ENCODE results near the gene EEA1. TPM values are rescaled to one million over a fixed set of nuclear protein-coding genes. Genes with fewer than 3 reads are reported as not detected.

The EEA1 gene
- total and polyA plus RNA-seq, 11 donors, result 5.1 to 45.5 (median 28.5) TPM

GRCh38 chr12:92879698-92880322 lies 49.3 kb downstream of the EEA1 start:
- no peak for TF ChIP-seq CTCF (IDR thresholded peaks at IDR 0.05)
- TF ChIP-seq POLR2A (IDR thresholded peaks at IDR 0.05), result no peak
- peaks cover 0 to 48% (median 12%) of the 10 kb centered on the region in 9 donors for H3K36me3 ChIP-seq
- no peaks in the 10 kb centered on the region for H3K27me3 ChIP-seq
- WGBS, 4 donors, result 76 to 88% (median 84%) methylated on average over 2 of the region's 2 CpGs
- intact Hi-C loops (cut with DNase I), result loop anchor here in 1 of 10 donors (10.0 kb wide), 1 partner anchor 55 kb away; no protein-coding TSS in a partner anchor
- peaks cover 0 to 14% (median 2%) of the 10 kb centered on the region in 12 donors for H3K9me3 ChIP-seq
- H3K4me3 ChIP-seq, result no peak overlapping the region
- no peak overlapping the region for H3K27ac ChIP-seq
- ATAC-seq (peak in 1 of 4 donors; percentile 31), DNase-seq (no peak)
- H3K4me1 ChIP-seq, result no peaks in the 10 kb centered on the region

DNA sequence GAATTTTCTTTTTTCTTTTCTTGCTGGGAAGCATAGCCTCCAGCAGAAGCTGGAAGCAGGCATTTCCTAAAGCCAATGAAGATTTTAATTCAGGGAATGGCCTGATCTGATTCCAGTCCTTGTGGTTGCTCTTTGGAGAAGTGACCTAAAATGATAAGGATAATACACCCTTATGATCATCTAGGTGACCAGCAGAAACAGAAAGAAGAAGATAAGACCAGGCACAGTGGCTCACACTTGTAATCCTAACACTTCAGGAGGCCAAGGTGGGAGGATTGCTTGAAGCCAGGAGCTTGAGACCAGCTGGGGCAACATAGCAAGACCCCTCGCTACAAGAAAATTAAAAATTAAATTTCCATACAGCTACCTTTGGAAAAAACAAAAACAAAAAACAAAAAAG lies 51.2 kb downstream of the EEA1 start:
- Histone ChIP-seq H3K9me3 (peaks cover 0 to 14% (median 2%) of the 10 kb centered on the region in 12 donors), H3K27me3 (no peaks in the 10 kb centered on the region), H3K36me3 (peaks cover 0 to 37% (median 8%) of the 10 kb centered on the region in 9 donors), H3K4me1 (peaks cover 0 to 6% (median 0%) of the 10 kb centered on the region in 12 donors), H3K27ac (no peak overlapping the region), H3K4me3 (no peak overlapping the region)
- DNase-seq (no peak), ATAC-seq (no peak)
- TF ChIP-seq POLR2A (IDR thresholded peaks at IDR 0.05), result no peak
- no peak for TF ChIP-seq CTCF (IDR thresholded peaks at IDR 0.05)
- WGBS, 4 donors, result 92 to 100% (median 98%) methylated on average over 1 of the region's 1 CpG
- intact Hi-C loops (cut with DNase I), result no loop called here

DNA sequence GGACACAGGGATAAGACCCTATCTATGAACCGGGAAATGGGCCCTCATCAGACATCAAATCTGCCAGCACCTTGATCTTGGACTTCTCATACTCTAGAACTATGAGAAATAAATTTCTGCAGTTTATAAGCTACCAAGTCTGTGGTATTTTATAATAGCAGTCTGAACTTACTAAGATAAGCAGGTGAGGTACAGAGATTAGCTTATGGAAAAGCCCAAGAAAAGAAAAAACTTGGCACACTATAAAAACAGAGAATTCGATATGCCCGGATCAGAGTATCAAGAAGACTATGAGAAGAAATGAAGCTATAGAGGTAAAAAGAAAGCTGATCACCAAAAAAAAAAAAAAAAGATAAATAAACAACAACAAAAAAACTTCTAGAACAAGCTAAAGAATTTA lies 52.6 kb downstream of the EEA1 start:
- WGBS, 4 donors, result 90 to 98% (median 96%) methylated on average over 3 of the region's 3 CpGs
- ATAC-seq (no peak), DNase-seq (no peak)
- H3K4me1 ChIP-seq, result peaks cover 0 to 6% (median 0%) of the 10 kb centered on the region in 12 donors
- intact Hi-C loops (cut with DNase I), result no loop called here
- peaks cover 0 to 14% (median 2%) of the 10 kb centered on the region in 12 donors for H3K9me3 ChIP-seq
- no peak overlapping the region for H3K27ac ChIP-seq
- TF ChIP-seq POLR2A (IDR thresholded peaks at IDR 0.05) (no peak), CTCF (IDR thresholded peaks at IDR 0.05) (no peak)
- no peaks in the 10 kb centered on the region for H3K27me3 ChIP-seq
- H3K4me3 ChIP-seq, result no peak overlapping the region
- peaks cover 0 to 28% (median 6%) of the 10 kb centered on the region in 9 donors for H3K36me3 ChIP-seq

DNA sequence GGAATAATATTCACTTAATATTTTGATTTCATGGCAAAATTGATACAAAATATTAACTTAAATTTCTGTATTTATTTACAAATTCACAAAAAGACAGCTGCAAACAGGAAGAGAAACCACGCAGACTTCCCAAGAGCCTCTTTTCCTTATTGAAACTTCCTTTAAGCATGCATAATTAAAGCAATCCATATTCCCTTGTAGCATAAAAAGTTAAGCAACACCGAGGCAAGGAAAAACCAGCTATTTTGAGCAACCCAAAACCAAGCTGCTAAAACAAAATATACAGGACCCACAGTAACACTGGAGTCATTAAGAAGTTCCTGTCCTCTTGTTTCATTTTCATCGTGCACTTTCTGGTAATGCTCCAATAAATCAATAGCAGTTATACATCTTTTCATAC lies 58.0 kb downstream of the EEA1 start:
- peak overlapping the region in 2 of 12 donors; percentile 10 to 19 for H3K4me3 ChIP-seq
- peaks cover 0 to 17% (median 0%) of the 10 kb centered on the region in 12 donors for H3K4me1 ChIP-seq
- WGBS, 4 donors, result 32 to 59% (median 38%) methylated on average over 3 of the region's 3 CpGs
- peak overlapping the region in 1 of 12 donors; percentile 9 for H3K27ac ChIP-seq
- H3K27me3 ChIP-seq, result no peaks in the 10 kb centered on the region
- intact Hi-C loops (cut with DNase I), result no loop called here
- H3K9me3 ChIP-seq, result no peaks in the 10 kb centered on the region
- ATAC-seq, result no peak
- no peak for DNase-seq
- H3K36me3 ChIP-seq, result no peaks in the 10 kb centered on the region
- TF ChIP-seq CTCF (IDR thresholded peaks at IDR 0.05), result no peak
- TF ChIP-seq POLR2A (IDR thresholded peaks at IDR 0.05), result no peak
